Left lung (tissue), 10 donors: Measurements from ENCODE around the gene SLC16A6. TPM values are rescaled to one million over a fixed set of nuclear protein-coding genes. Genes with fewer than 3 reads are reported as not detected.
A peak's percentile ranks its signal among the peaks of the same experiment; 100 is the strongest.

Source experiments
- ATAC-seq: fragments of 200-7000 bp; cut with Tn5 transposase; one replicate; pipeline ENCODE4 v1.9.1; 2020; ENCODE audit warnings: moderate library complexity
- DNase-seq, 4 donors: peaks; one replicate each; pipeline ENCODE4 v3.0.0-alpha.2; 2013 to 2020
- H3K27ac ChIP-seq, 2 donors: fragments of 200-600 bp; sonication (generic) in 1 of 2; one replicate each; pipeline versions ENCODE4 v1.5.0 to v1.8.0; 2020 to 2021
- H3K27me3 ChIP-seq, 2 donors: fragments of 200-600 bp; sonication (generic) in 1 of 2; one replicate each; pipeline versions ENCODE4 v1.5.0 to v1.8.0; 2020 to 2021
- H3K36me3 ChIP-seq, 2 donors: fragments of 200-600 bp; sonication (generic) in 1 of 2; one replicate each; pipeline versions ENCODE4 v1.5.0 to v1.8.0; 2020 to 2021
- H3K4me1 ChIP-seq, 2 donors: fragments of 200-600 bp; one replicate each; pipeline ENCODE4 v1.8.0; 2021
- H3K4me3 ChIP-seq, 2 donors: fragments of 200-600 bp; sonication (generic) in 1 of 2; one replicate each; pipeline versions ENCODE4 v1.5.0 to v1.8.0; 2020 to 2021; ENCODE audit warnings: mild to moderate bottlenecking in 1 of 2
- H3K9me3 ChIP-seq, 2 donors: fragments of 200-600 bp; sonication (generic) in 1 of 2; one replicate each; pipeline versions ENCODE4 v1.5.0 to v1.8.0; 2020 to 2021
- CTCF ChIP-seq, 2 donors: fragments of 200-600 bp; sonication (generic) in 1 of 2; IDR thresholded peaks; one replicate each; pipeline versions ENCODE4 v1.5.0 to v1.8.0; 2021; ENCODE audit warnings: antibody characterized with exemption in 2 of 2
- intact Hi-C, 2 donors: fragments of 100-400 bp; cut with DNase I; formaldehyde crosslinking; loops; one replicate each; pipeline versions ENCODE4 v1.11.2 to v1.14.2; 2022
- polyA plus RNA-seq, 6 donors: library from polyadenylated mRNA; unstranded; fragments of 120-200 nt; gene quantifications; one replicate each; pipeline ENCODE4 v1.2.1, GENCODE V29; 2013; ENCODE audit not compliant: insufficient read length in 6 of 6
- total RNA-seq, 2 donors: library from RNA; stranded (reverse); fragmentation: NEBNext Ultra II Directional; extraction: Animal tissue kit (Norgen Biotek cat#: 25700); gene quantifications; one replicate each; pipeline ENCODE4 v1.2.1, GENCODE V29; 2021
- donor health status: DM: no; HTN: yes; CAD: no.
- donor health status: DM: no; HTN: no; CAD: no.

Gene SLC16A6
- total and polyA plus RNA-seq, 8 donors = 0.47 to 10.5 (median 0.87) TPM

GRCh38 chr17:68292689-68293040, 1.7 kb upstream of the SLC16A6 start:
- TF ChIP-seq CTCF (IDR thresholded peaks at IDR 0.05) = no peak
- H3K4me3 ChIP-seq = peak overlapping the region in 1 of 2 donors; percentile 66
- ATAC-seq (no peak), DNase-seq (no peak)
- H3K9me3 ChIP-seq = no peaks in the 10 kb centered on the region
- intact Hi-C loops = no loop called here
- peak overlapping the region; percentile 89 to 99 for H3K27ac ChIP-seq
- H3K36me3 ChIP-seq = no peaks in the 10 kb centered on the region
- peaks cover 24 to 62% of the 10 kb centered on the region in 2 donors for H3K27me3 ChIP-seq
- H3K4me1 ChIP-seq = peaks cover 13 to 68% of the 10 kb centered on the region in 2 donors

DNA sequence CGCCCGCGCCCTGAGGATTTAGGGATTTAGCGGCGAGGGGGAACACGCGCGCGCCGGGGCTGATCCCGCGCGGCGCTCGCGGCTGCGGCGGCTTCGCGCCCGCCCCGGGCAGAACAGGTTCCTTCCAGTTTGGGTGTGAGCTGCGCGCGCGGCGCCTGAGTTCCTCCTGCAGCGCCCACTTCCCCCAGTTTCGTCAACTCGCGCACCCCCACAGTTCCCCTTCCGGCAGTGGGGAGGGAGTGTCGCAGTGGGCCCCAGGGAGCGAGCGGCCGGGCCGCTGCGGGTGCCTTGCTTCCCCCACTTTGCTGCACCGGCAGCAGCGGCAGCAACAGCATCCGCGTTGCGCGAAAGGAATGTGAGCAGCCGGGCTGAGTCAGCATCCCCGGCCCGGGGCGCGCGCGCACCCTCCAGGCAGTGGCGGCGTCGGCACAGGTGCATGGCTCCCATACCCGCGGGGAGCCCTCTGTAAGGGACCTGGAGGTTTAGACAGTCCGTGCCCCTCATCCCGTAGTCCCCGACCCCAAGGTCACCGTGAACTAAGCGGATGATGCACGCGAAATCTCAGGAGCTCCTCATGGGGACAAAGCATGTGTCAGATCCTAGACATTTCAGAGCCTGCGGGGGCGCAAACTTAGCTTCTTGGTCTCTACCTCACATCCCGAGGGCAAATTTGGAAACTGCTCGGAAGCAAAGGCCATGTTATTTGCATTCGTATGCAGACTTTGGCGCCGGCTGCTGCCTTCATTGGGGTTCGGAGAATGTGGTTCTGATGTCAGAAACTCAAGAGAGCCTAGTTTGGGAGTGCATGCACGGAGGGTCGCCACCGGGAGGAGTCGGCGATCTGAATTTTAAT, 1.1 kb upstream of the SLC16A6 start:
- Histone ChIP-seq H3K4me3 (peak overlapping the region; percentile 48 to 66), H3K27ac (peak overlapping the region; percentile 89 to 99), H3K27me3 (peaks cover 24 to 62% of the 10 kb centered on the region in 2 donors), H3K9me3 (no peaks in the 10 kb centered on the region), H3K4me1 (peaks cover 13 to 64% of the 10 kb centered on the region in 2 donors), H3K36me3 (no peaks in the 10 kb centered on the region)
- intact Hi-C loops = no loop called here
- ATAC-seq = peak; percentile 81
- TF ChIP-seq CTCF (IDR thresholded peaks at IDR 0.05) = no peak
- DNase-seq = peak; percentile 42 to 98 (median 74)

- Histone ChIP-seq H3K4me1 (peaks cover 13 to 51% of the 10 kb centered on the region in 2 donors), H3K9me3 (no peaks in the 10 kb centered on the region), H3K36me3 (no peaks in the 10 kb centered on the region), H3K27me3 (peaks cover 24 to 54% of the 10 kb centered on the region in 2 donors), H3K27ac (peak overlapping the region; percentile 89 to 99), H3K4me3 (peak overlapping the region; percentile 48 to 66)
- peak in 2 of 4 donors; percentile 61 to 92 for DNase-seq
- no peak for ATAC-seq
- TF ChIP-seq CTCF (IDR thresholded peaks at IDR 0.05) = no peak
- intact Hi-C loops = no loop called here
Measured at GRCh38 chr17:68290268-68290954, 516 bp downstream of the SLC16A6 start.

DNA sequence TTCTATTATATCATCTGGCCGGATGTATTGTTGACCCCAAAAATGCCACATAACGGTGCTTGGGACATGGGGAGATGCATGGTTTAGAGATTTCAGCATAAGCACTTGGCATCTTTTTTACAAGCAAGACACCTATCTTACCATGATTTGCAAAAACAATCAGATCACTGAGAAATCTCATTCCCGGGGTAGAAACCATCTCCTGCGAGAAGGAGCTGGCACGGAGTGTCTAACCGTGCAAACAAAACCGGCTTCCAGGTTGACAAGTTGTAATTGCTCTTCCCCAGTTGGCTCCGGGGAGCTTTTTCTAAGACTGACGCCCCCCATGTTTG, 1.0 kb downstream of the SLC16A6 start:
- Histone ChIP-seq H3K4me3 (peak overlapping the region; percentile 1 to 66), H3K27me3 (peaks cover 24 to 51% of the 10 kb centered on the region in 2 donors), H3K27ac (peak overlapping the region; percentile 89 to 99), H3K36me3 (no peaks in the 10 kb centered on the region), H3K9me3 (no peaks in the 10 kb centered on the region), H3K4me1 (peaks cover 13 to 51% of the 10 kb centered on the region in 2 donors)
- TF ChIP-seq CTCF (IDR thresholded peaks at IDR 0.05) = no peak
- no peak for ATAC-seq
- intact Hi-C loops = no loop called here
- DNase-seq = no peak

DNA sequence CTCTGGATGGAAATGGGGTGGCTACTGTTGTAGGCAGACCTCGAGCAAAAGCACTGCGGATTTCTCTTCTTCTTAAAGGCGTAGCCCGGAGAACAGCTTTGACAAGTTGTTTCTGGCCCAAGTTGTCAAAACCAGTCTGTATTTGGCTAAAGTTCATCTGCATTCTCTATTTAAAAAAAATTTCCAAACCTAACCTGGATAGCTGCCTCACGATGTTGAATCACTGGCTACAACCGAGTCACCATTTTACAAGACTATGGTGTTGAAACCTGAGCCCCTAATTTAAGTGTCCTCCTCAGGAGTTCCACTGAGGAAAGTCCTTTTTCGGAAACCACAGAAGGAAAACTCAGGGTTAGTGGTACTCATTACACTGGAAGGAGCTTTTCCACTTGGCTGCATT, 1.5 kb downstream of the SLC16A6 start:
- H3K36me3 ChIP-seq = no peaks in the 10 kb centered on the region
- H3K4me1 ChIP-seq = peaks cover 13 to 51% of the 10 kb centered on the region in 2 donors
- ATAC-seq (no peak), DNase-seq (no peak)
- TF ChIP-seq CTCF (IDR thresholded peaks at IDR 0.05) = no peak
- intact Hi-C loops = no loop called here
- H3K9me3 ChIP-seq = no peaks in the 10 kb centered on the region
- peak overlapping the region; percentile 89 to 99 for H3K27ac ChIP-seq
- H3K27me3 ChIP-seq = peaks cover 24 to 47% of the 10 kb centered on the region in 2 donors
- H3K4me3 ChIP-seq = peak overlapping the region; percentile 1 to 66
